ENCODE results near the gene GDNF.
A peak's percentile ranks its signal among the peaks of the same experiment; 100 is the strongest.

Gene GDNF

GRCh38 chr5:37810311-37810710, 29.5 kb downstream of the GDNF start:
- no peak for TF ChIP-seq ISL1 (CRISPR knock-in tag; IDR thresholded peaks at IDR 0.05)
- TF ChIP-seq SNAI2 (CRISPR knock-in tag; IDR thresholded peaks at IDR 0.05): no peak
- TF ChIP-seq ZFP30 (CRISPR knock-in tag; IDR thresholded peaks at IDR 0.05): no peak
- no peak for TF ChIP-seq BACH2 (CRISPR knock-in tag; IDR thresholded peaks at IDR 0.05; ENCODE audit: borderline replicate concordance)
- no peak for TF ChIP-seq ZC3H10 (CRISPR knock-in tag; IDR thresholded peaks at IDR 0.05)
- no peak for TF ChIP-seq PPARA (CRISPR knock-in tag; IDR thresholded peaks at IDR 0.05; ENCODE audit: borderline replicate concordance)
- no peak for TF ChIP-seq GLIS3 (CRISPR knock-in tag; IDR thresholded peaks at IDR 0.05)
- no peak for TF ChIP-seq ZNF70 (CRISPR knock-in tag; IDR thresholded peaks at IDR 0.05)
- peak; percentile 71 for ATAC-seq

DNA sequence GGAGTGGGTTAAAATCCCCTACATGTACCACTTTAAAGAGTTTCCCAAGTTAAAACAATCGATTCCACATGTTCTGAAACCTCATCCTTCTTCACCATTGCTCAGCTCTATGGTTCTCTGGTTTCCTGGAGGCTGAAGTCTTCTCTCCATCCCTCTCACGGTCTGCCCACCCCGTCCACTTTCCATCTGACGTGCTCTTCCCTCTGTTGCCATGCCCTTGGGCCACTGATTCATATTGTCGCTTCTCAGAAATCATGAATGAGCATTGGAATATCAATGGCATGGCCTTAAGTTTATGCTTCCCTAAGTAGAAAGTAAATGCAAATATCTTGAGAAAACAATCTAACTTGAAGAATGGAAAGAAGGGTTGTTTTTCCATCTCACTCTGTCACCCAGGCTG, 30.9 kb downstream of the GDNF start:
- TF ChIP-seq, protein P1, sequence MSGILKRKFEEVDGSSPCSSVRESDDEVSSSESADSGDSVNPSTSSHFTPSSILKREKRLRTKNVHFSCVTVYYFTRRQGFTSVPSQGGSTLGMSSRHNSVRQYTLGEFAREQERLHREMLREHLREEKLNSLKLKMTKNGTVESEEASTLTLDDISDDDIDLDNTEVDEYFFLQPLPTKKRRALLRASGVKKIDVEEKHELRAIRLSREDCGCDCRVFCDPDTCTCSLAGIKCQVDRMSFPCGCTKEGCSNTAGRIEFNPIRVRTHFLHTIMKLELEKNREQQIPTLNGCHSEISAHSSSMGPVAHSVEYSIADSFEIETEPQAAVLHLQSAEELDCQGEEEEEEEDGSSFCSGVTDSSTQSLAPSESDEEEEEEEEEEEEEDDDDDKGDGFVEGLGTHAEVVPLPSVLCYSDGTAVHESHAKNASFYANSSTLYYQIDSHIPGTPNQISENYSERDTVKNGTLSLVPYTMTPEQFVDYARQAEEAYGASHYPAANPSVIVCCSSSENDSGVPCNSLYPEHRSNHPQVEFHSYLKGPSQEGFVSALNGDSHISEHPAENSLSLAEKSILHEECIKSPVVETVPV (CRISPR knock-in tag; IDR thresholded peaks at IDR 0.05): no peak
- TF ChIP-seq ARNTL (CRISPR knock-in tag; IDR thresholded peaks at IDR 0.05; ENCODE audit: borderline replicate concordance, low read depth) (no peak), CSDC2 (CRISPR knock-in tag; IDR thresholded peaks at IDR 0.05) (no peak), ESRRG (CRISPR knock-in tag; IDR thresholded peaks at IDR 0.05) (no peak), TOX (CRISPR knock-in tag; IDR thresholded peaks at IDR 0.05; ENCODE audit: borderline replicate concordance) (no peak), PATZ1 (CRISPR knock-in tag; IDR thresholded peaks at IDR 0.05; ENCODE audit: borderline replicate concordance) (no peak), ZC3H10 (CRISPR knock-in tag; IDR thresholded peaks at IDR 0.05) (no peak), ZNF565 (CRISPR knock-in tag; conservative IDR thresholded peaks at IDR 0.05; ENCODE audit: low read depth) (no peak), ZNF70 (CRISPR knock-in tag; IDR thresholded peaks at IDR 0.05) (no peak), TCF4 (CRISPR knock-in tag; IDR thresholded peaks at IDR 0.05; ENCODE audit: borderline replicate concordance) (no peak), PPARA (CRISPR knock-in tag; IDR thresholded peaks at IDR 0.05; ENCODE audit: borderline replicate concordance) (no peak), ISL1 (CRISPR knock-in tag; IDR thresholded peaks at IDR 0.05) (no peak), RARB (CRISPR knock-in tag; IDR thresholded peaks at IDR 0.05) (no peak), BACH2 (CRISPR knock-in tag; IDR thresholded peaks at IDR 0.05; ENCODE audit: borderline replicate concordance) (no peak), SNAI2 (CRISPR knock-in tag; IDR thresholded peaks at IDR 0.05) (no peak), TSHZ2 (CRISPR knock-in tag; IDR thresholded peaks at IDR 0.05) (no peak)
- TF ChIP-seq, protein P2, sequence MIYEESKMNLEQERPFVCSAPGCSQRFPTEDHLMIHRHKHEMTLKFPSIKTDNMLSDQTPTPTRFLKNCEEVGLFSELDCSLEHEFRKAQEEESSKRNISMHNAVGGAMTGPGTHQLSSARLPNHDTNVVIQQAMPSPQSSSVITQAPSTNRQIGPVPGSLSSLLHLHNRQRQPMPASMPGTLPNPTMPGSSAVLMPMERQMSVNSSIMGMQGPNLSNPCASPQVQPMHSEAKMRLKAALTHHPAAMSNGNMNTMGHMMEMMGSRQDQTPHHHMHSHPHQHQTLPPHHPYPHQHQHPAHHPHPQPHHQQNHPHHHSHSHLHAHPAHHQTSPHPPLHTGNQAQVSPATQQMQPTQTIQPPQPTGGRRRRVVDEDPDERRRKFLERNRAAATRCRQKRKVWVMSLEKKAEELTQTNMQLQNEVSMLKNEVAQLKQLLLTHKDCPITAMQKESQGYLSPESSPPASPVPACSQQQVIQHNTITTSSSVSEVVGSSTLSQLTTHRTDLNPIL (CRISPR knock-in tag; IDR thresholded peaks at IDR 0.05; ENCODE audit: low read depth): no peak
- no peak for ATAC-seq

- TF ChIP-seq RARB (CRISPR knock-in tag; IDR thresholded peaks at IDR 0.05) (no peak), ZNF8 (CRISPR knock-in tag; IDR thresholded peaks at IDR 0.05) (no peak), PATZ1 (CRISPR knock-in tag; IDR thresholded peaks at IDR 0.05; ENCODE audit: borderline replicate concordance) (no peak), OSR1 (CRISPR knock-in tag; IDR thresholded peaks at IDR 0.05) (no peak), PPARA (CRISPR knock-in tag; IDR thresholded peaks at IDR 0.05; ENCODE audit: borderline replicate concordance) (no peak), GLIS3 (CRISPR knock-in tag; IDR thresholded peaks at IDR 0.05) (no peak), ISL1 (CRISPR knock-in tag; IDR thresholded peaks at IDR 0.05) (no peak), TSHZ2 (CRISPR knock-in tag; IDR thresholded peaks at IDR 0.05) (no peak), ZNF565 (CRISPR knock-in tag; conservative IDR thresholded peaks at IDR 0.05; ENCODE audit: low read depth) (no peak)
- TF ChIP-seq, protein P1 (CRISPR knock-in tag; IDR thresholded peaks at IDR 0.05): no peak
- ATAC-seq: no peak
Measured at GRCh38 chr5:37807621-37808301, 32.1 kb downstream of the GDNF start.
